HepG2 (cell line): ENCODE results near the gene HPD. TPM values are rescaled to one million over a fixed set of nuclear protein-coding genes. Genes with fewer than 3 reads are reported as not detected.
A peak's percentile ranks its signal among the peaks of the same experiment; 100 is the strongest.

ENCODE experiments used
- BRD4 ChIP-seq: sonication (generic); formaldehyde crosslinking; IDR thresholded peaks from 2 replicates; pipeline ENCODE4 v1.4.0; 2020; ENCODE audit warnings: missing genetic modification reagents
- FOSL1 ChIP-seq: sonication (generic); formaldehyde crosslinking; IDR thresholded peaks from 2 replicates; pipeline ENCODE4 v1.9.0; 2021; ENCODE audit warnings: missing genetic modification reagents, borderline replicate concordance
- FOSL2 ChIP-seq: sonication (generic); formaldehyde crosslinking; IDR thresholded peaks from 2 replicates; pipeline ENCODE4 v1.4.0; 2020; ENCODE audit warnings: missing genetic modification reagents
- GLI4 ChIP-seq: sonication (generic); formaldehyde crosslinking; IDR thresholded peaks from 2 replicates; pipeline ENCODE4 v1.5.1; 2020; ENCODE audit warnings: missing genetic modification reagents, mild to moderate bottlenecking, moderate library complexity, borderline replicate concordance
- HNRNPLL ChIP-seq: fragments of 200-400 bp; formaldehyde crosslinking; IDR thresholded peaks from 2 replicates; pipeline ENCODE4 v1.6.1; 2017; ENCODE audit warnings: mild to moderate bottlenecking, low read depth, low read length; ENCODE audit not compliant: poor library complexity, severe bottlenecking
- KMT2A ChIP-seq: sonication (generic); formaldehyde crosslinking; IDR thresholded peaks from 2 replicates; pipeline ENCODE4 v1.4.0; 2020; ENCODE audit warnings: missing genetic modification reagents
- MED8 ChIP-seq: sonication (generic); formaldehyde crosslinking; IDR thresholded peaks from 2 replicates; pipeline ENCODE4 v1.8.1; 2023; ENCODE audit warnings: mild to moderate bottlenecking, missing genetic modification reagents; ENCODE audit not compliant: insufficient replicate concordance
- PCBP1 ChIP-seq: fragments of 200-400 bp; formaldehyde crosslinking; IDR thresholded peaks from 2 replicates; pipeline ENCODE4 v1.6.1; 2017; ENCODE audit warnings: mild to moderate bottlenecking, low read depth, low read length, borderline replicate concordance
- RORA ChIP-seq: sonication (generic); formaldehyde crosslinking; IDR thresholded peaks from 2 replicates; pipeline ENCODE4 v1.5.0; 2020; ENCODE audit warnings: mild to moderate bottlenecking, missing genetic modification reagents, moderate library complexity
- TBX3 ChIP-seq: fragments of 450-650 bp; IDR thresholded peaks from 2 replicates; pipeline ENCODE4 v1.6.1; 2017; ENCODE audit warnings: antibody characterized with exemption, mild to moderate bottlenecking, inconsistent platforms, borderline replicate concordance
- TRIM24 ChIP-seq: sonication (generic); formaldehyde crosslinking; IDR thresholded peaks from 2 replicates; pipeline ENCODE4 v1.8.0; 2022; ENCODE audit warnings: mild to moderate bottlenecking, missing genetic modification reagents
- ZKSCAN5 ChIP-seq: sonication (generic); formaldehyde crosslinking; IDR thresholded peaks from 2 replicates; pipeline ENCODE4 v1.5.1; 2020; ENCODE audit warnings: mild to moderate bottlenecking, missing genetic modification reagents
- ZMYM4 ChIP-seq: sonication (generic); formaldehyde crosslinking; IDR thresholded peaks from 2 replicates; pipeline ENCODE4 v1.8.1; 2023; ENCODE audit warnings: mild to moderate bottlenecking, missing genetic modification reagents
- ZNF34 ChIP-seq: sonication (generic); formaldehyde crosslinking; IDR thresholded peaks from 2 replicates; pipeline ENCODE4 v1.4.0; 2020; ENCODE audit warnings: mild to moderate bottlenecking, missing genetic modification reagents, borderline replicate concordance
- ZNF496 ChIP-seq: sonication (generic); formaldehyde crosslinking; IDR thresholded peaks from 2 replicates; pipeline ENCODE4 v1.8.1; 2023; ENCODE audit warnings: mild to moderate bottlenecking, moderate library complexity, missing genetic modification reagents; ENCODE audit not compliant: insufficient replicate concordance
- ZNF605 ChIP-seq: sonication (generic); formaldehyde crosslinking; IDR thresholded peaks from 2 replicates; pipeline ENCODE4 v1.8.0; 2022; ENCODE audit warnings: mild to moderate bottlenecking, missing genetic modification reagents
- ZSCAN31 ChIP-seq: sonication (generic); formaldehyde crosslinking; IDR thresholded peaks from 2 replicates; pipeline ENCODE4 v1.5.0; 2020; ENCODE audit warnings: low read depth, mild to moderate bottlenecking, missing genetic modification reagents
- polyA plus RNA-seq, 8 experiments: library from polyadenylated mRNA; depleted of rRNA in 3 of 8; stranded (reverse) in 7 of 8; unstranded in 1 of 8; fragments of >200 nt; fragmentation: Illumina TruSeq in 4 of 8; extraction: Trizol in 4 of 8; gene quantifications; 2 replicates each; pipeline versions ENCODE4 v1.2.1 to v1.2.3, GENCODE V29; 2011 to 2016; ENCODE audit warnings: low read depth in 4 of 8, missing spikeins in 1 of 8, mixed read lengths in 1 of 8; ENCODE audit not compliant: insufficient read depth in 1 of 8
- total RNA-seq, 5 experiments: library from RNA; depleted of rRNA; stranded (reverse); fragments of >200 nt; fragmentation: Illumina TruSeq; extraction: Trizol; gene quantifications; 2 replicates each; pipeline ENCODE4 v1.2.3, GENCODE V29; 2016; ENCODE audit warnings: low read depth in 1 of 5
- TF ChIP-seq, protein P1 (sequence below): sonication (generic); formaldehyde crosslinking; IDR thresholded peaks from 2 replicates; pipeline ENCODE4 v1.5.0; 2020; ENCODE audit warnings: missing genetic modification reagents
- TF ChIP-seq, protein P2 (sequence below): sonication (generic); formaldehyde crosslinking; conservative IDR thresholded peaks from 2 replicates; pipeline ENCODE4 v1.5.0; 2020; ENCODE audit warnings: missing genetic modification reagents
- TF ChIP-seq, protein P3 (sequence below): sonication (generic); formaldehyde crosslinking; IDR thresholded peaks from 2 replicates; pipeline ENCODE4 v1.5.1; 2020; ENCODE audit warnings: missing genetic modification reagents, mild to moderate bottlenecking, borderline replicate concordance
- TF ChIP-seq, protein P4 (sequence below): sonication (generic); formaldehyde crosslinking; IDR thresholded peaks from 2 replicates; pipeline ENCODE4 v1.4.0; 2020; ENCODE audit warnings: missing genetic modification reagents

The HPD gene
- total and polyA plus RNA-seq, 2 of the 13 experiments (the other 11 are each of a cell fraction or from before 2014, with no cell fraction given), result 120 to 195 TPM

DNA sequence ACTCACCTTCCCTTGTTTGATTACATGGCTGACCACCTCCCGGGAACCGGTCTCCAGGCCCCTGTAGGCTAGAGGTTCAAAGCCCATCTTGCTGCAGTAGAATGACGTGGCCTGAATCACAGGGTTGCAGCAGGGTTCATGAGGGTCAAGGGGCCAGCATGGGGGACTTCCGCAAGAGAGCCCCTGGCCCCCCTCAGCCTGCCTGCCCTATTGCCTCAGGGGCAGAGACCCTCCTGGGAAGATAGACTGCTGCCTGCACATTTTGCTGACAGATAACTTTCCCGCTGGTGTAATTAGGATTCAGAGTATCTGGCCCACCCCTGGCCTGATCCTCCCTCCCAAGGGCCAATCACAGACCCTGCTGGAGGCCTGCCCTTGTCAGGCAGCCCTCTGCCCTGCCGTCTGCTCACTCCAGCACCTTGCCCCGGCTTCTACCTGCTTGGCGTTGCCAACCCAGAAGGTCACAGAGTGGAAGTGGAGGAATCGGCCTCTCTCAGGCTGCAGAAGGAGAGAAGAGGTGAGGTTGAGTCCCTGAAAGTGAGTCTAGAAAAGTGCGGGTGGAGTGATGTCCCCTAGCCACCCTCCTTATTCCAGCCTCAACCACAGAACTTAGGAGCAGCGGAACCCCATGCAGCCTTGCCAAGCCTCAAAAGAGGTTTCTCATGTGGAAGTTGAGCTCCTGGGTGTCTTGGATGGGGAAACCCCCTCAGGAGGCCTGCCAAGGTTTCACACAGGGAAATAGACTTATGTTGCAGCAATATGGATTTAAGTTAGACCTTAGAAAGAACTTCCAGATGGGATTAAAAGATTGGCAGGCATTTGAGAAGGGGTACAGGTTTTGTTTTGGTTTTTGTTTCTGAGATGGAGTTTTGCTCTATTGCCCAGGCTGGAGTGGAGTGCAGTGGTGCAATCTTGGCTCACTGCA is 1.1 kb downstream of the HPD start (continued):
- TF ChIP-seq FOSL2 (CRISPR knock-in tag) (peak; percentile 93), RORA (CRISPR knock-in tag) (no peak), ZNF34 (CRISPR knock-in tag) (0 out of 2 replicates have a peak, but pooled peaks have one; percentile 37), TRIM24 (CRISPR knock-in tag) (no peak), KMT2A (peak; percentile 73), BRD4 (CRISPR knock-in tag) (no peak), PCBP1 (no peak), ZNF496 (CRISPR knock-in tag) (no peak), TBX3 (no peak), ZNF605 (CRISPR knock-in tag) (no peak), FOSL1 (CRISPR knock-in tag) (peak; percentile 70; the same call in 1 of the 2 replicates), GLI4 (CRISPR knock-in tag) (0 out of 2 replicates have a peak, but pooled peaks have one; percentile 38), ZKSCAN5 (CRISPR knock-in tag) (no peak), ZMYM4 (CRISPR knock-in tag) (peak; percentile 72), ZSCAN31 (CRISPR knock-in tag) (no peak), MED8 (CRISPR knock-in tag) (peak; percentile 60), HNRNPLL (no peak)
- TF ChIP-seq, protein P1, sequence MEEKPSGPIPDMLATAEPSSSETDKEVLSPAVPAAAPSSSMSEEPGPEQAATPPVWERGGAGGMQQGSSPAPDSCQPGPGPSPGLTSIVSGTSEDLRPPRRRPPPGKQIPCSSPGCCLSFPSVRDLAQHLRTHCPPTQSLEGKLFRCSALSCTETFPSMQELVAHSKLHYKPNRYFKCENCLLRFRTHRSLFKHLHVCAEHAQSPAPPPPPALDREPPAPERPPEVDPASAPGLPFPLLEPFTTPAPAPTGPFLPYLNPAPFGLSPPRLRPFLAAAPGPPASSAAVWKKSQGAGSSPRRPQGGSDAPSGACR (CRISPR knock-in tag), result peak; percentile 88; the same call in 1 of the 2 replicates
- TF ChIP-seq, protein P2, sequence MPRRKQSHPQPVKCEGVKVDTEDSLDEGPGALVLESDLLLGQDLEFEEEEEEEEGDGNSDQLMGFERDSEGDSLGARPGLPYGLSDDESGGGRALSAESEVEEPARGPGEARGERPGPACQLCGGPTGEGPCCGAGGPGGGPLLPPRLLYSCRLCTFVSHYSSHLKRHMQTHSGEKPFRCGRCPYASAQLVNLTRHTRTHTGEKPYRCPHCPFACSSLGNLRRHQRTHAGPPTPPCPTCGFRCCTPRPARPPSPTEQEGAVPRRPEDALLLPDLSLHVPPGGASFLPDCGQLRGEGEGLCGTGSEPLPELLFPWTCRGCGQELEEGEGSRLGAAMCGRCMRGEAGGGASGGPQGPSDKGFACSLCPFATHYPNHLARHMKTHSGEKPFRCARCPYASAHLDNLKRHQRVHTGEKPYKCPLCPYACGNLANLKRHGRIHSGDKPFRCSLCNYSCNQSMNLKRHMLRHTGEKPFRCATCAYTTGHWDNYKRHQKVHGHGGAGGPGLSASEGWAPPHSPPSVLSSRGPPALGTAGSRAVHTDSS, result no peak
- TF ChIP-seq, protein P3, sequence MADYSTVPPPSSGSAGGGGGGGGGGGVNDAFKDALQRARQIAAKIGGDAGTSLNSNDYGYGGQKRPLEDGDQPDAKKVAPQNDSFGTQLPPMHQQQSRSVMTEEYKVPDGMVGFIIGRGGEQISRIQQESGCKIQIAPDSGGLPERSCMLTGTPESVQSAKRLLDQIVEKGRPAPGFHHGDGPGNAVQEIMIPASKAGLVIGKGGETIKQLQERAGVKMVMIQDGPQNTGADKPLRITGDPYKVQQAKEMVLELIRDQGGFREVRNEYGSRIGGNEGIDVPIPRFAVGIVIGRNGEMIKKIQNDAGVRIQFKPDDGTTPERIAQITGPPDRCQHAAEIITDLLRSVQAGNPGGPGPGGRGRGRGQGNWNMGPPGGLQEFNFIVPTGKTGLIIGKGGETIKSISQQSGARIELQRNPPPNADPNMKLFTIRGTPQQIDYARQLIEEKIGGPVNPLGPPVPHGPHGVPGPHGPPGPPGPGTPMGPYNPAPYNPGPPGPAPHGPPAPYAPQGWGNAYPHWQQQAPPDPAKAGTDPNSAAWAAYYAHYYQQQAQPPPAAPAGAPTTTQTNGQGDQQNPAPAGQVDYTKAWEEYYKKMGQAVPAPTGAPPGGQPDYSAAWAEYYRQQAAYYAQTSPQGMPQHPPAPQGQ (CRISPR knock-in tag), result no peak
- TF ChIP-seq, protein P4, sequence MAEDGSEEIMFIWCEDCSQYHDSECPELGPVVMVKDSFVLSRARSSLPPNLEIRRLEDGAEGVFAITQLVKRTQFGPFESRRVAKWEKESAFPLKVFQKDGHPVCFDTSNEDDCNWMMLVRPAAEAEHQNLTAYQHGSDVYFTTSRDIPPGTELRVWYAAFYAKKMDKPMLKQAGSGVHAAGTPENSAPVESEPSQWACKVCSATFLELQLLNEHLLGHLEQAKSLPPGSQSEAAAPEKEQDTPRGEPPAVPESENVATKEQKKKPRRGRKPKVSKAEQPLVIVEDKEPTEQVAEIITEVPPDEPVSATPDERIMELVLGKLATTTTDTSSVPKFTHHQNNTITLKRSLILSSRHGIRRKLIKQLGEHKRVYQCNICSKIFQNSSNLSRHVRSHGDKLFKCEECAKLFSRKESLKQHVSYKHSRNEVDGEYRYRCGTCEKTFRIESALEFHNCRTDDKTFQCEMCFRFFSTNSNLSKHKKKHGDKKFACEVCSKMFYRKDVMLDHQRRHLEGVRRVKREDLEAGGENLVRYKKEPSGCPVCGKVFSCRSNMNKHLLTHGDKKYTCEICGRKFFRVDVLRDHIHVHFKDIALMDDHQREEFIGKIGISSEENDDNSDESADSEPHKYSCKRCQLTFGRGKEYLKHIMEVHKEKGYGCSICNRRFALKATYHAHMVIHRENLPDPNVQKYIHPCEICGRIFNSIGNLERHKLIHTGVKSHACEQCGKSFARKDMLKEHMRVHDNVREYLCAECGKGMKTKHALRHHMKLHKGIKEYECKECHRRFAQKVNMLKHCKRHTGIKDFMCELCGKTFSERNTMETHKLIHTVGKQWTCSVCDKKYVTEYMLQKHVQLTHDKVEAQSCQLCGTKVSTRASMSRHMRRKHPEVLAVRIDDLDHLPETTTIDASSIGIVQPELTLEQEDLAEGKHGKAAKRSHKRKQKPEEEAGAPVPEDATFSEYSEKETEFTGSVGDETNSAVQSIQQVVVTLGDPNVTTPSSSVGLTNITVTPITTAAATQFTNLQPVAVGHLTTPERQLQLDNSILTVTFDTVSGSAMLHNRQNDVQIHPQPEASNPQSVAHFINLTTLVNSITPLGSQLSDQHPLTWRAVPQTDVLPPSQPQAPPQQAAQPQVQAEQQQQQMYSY (CRISPR knock-in tag), result no peak
